NCI-H2081 (cell line): Measurements from ENCODE around the gene PBX2.
"Not testable (repeated sequence)": the region's sequence is repeated elsewhere in the genome, so short reads cannot be mapped to it uniquely, and the experiment has no call there.

Experiments used
- DNase-seq, 2 experiments: peaks; one replicate each; lab custom pipeline; 2025; lab: John Stamatoyannopoulos, UW

PBX2 gene

GRCh38 chr6:32202186-32202585, 12.2 kb upstream of the PBX2 start:
- no peak for DNase-seq

- DNase-seq = no peak
Observed at GRCh38 chr6:32200711-32201475, 10.9 kb upstream of the PBX2 start.

- DNase-seq = no peak
Observed at GRCh38 chr6:32198866-32199265, 8.9 kb upstream of the PBX2 start.

DNA sequence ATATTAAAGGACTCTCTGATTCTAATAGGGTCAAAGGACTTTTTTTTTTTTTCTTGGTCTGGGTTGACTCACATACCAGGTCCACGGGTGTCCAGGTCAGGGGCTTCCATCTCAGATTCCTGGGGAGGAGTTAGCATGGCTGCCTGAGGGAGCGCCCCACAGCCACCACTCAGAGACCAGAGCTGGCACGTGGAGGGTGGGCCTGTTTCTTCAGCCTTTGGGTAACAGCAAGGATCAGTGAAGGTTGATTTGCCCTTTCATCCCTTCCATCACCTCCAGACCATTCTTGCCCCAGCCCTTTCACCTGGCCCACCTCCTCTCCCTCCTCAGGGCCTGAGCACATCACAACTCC, 8.3 kb upstream of the PBX2 start:
- no peak for DNase-seq

DNA sequence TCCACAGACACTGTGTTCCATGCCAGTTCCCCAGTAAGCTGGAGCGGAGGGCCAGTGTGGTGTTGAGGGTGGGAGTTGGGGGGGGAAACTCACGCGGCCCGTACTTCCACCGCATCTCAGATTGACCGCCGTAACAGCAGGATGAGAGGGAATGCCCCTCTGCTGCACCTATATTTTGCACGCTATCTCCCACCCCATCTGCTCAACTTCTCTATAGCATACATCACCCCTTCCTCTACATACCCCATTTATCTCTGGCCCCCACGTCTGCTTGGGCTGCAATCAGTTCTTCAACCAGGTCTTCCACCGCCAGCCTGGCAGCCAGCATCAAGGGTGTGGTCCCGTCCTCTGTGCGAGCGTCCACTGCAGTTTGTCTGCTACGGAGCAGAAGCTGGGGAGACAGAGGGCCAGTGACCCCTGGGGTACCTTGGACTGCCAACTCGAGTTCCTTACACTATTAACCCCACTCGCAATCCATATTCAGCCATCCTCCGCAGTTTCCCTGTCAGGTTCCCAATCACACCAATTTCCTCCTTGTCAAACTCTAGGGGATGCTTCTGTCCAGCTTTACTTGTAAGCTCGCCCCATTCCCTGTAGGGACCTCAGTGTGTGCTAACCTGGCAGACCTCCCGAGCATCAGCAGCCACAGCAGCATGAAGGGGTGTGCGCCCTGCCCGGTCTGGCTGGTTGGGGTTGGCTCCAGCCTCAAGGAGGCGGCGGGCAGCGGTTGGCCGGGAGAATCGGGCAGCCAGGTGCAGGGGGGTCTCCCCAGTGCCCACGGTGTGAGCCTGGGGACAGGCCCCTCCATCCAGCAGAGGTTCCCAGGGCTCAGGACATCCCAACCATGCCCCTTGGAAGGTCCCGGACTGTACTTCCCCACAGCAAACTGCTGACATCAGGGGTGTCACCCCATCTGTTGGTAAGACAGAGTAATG, 6.9 kb upstream of the PBX2 start:
- no peak for DNase-seq

GRCh38 chr6:32195902-32196681, 6.1 kb upstream of the PBX2 start:
- DNase-seq = peak; percentile 79 to 81

GRCh38 chr6:32195652-32195901, 5.6 kb upstream of the PBX2 start:
- peak; percentile 99 for DNase-seq

DNA sequence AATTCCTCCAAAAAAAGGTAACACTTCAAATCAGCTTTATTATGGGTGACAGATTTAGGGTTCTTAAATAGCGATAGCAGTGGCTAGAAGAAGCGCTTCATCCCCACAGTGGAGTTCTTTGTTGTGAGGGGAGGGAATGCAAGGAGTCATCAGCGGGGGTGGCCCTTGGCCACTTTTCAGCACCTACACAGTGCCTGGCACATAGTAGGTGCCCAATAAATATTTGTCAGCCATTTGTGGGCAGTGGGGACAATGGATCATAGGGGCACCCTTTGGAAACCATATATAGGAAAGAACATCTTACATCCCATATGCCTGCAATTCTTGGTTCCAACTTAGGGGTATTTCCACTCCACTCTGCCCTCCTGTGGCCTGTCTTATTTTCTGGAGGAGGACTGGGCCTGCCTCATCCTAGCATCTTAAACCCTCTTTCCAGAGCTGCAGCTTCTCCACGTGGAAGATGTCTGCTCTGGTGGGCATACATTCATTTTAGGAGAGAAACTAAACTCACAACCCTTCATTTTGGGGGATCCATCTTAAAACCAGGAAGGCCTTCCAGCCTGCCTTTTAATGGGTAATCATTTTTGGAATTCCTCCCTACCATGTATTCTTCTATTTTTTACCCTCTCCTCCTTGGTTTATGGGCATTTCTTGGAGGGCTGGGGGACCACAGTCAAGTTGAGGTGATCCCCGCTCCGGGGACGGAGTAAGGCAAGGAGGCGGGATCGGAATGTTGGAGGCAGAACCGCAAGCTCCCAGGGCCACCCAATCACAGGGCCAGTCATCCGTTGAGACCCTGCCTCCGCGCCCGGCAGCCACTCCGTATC, 5.0 kb upstream of the PBX2 start:
- DNase-seq = peak in 1 of 2 experiments; percentile 35

GRCh38 chr6:32194388-32194787, 4.4 kb upstream of the PBX2 start:
- DNase-seq = no peak

DNA sequence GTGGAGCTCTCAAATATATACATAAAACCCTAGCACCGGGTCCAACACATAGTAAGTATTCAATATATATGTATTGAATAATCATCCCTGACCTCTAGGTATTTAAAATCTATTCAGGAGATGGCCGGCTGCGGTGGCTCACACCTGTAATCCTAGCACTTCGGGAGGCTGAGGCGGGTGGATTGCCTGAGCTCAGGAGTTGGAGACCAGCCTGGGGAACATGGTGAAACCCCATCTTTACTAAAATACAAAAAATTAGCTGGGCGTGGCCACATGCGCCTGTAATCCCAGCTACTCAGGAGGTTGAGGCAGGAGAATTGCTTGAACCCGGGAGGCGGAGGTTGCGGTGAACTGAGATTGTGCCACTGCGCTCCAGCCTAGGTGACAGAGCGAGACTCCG, 3.1 kb upstream of the PBX2 start:
- DNase-seq = not testable (repeated sequence)

DNA sequence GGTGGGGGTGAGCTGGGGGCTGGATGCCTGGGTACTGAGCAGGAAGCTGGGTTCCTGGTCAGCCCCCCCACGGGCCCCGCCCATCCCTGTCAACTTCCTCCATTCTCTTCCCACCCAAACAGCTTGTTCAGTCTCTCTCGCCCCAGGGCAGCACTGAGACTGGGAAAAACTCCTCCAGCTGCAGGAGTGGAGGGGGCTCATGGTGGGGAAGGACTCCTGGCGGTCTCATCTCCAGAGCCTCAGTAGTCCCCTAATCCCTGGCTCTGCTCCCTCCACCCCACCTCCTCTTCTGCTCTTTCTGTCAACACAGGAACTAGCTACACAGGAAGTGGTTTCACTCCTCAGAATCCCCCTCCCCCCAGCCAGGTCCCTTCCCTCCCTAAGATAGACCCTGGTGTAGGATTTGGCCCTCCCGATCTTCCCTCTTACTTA, 2.6 kb upstream of the PBX2 start, which contains the start of gene GPSM3:
GPSM3 (minus strand) TSS at position 36 of the 432 bp plus-strand sequence. CDS start 130 bp downstream, outside the sequence.
- DNase-seq = no peak

DNA sequence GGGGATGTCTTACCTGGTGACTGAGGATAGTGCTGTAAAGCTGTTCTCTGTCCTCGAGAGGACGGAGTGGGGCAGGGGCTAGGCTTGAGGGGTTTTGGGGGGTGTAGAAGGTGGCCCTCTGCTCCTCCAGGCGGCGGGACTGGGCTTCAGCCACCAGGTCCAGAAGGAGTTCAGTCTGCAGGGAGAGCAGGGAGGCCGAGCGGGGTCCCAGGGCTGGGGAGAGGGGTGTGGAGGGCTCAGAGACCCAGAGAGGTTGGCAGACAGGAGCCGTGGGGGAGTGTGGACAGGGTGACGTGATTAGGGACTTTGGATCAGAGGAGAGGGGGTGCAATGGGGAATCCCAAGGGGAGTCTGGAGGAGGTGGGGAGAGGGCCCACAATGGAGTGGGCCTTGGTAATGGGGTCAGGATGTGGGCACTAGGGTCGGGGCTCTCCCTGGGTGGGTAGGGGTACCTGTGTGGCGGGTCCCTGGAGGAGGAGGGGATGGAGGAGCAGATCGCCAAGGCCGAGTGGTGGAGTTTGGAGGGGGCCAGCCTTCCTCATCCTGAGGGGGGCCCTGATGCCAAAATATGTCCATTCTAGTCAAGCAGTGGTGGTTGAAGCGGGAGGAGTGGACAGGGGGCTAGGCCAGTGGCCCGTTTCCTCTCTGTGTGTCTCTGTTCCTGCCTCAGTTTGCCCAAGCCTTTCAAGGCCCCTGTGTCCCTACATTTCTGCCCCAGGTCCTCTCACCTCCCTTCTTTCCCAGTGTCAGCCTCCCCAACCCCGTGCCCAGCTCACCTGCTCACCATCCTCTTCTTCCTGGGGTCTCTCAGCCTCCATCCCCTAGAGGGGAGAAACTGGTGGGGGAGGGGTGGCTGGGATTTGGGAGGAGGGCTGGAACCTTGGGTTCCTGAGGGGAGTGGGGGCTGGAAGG, 1.9 kb upstream of the PBX2 start:
- no peak for DNase-seq

DNA sequence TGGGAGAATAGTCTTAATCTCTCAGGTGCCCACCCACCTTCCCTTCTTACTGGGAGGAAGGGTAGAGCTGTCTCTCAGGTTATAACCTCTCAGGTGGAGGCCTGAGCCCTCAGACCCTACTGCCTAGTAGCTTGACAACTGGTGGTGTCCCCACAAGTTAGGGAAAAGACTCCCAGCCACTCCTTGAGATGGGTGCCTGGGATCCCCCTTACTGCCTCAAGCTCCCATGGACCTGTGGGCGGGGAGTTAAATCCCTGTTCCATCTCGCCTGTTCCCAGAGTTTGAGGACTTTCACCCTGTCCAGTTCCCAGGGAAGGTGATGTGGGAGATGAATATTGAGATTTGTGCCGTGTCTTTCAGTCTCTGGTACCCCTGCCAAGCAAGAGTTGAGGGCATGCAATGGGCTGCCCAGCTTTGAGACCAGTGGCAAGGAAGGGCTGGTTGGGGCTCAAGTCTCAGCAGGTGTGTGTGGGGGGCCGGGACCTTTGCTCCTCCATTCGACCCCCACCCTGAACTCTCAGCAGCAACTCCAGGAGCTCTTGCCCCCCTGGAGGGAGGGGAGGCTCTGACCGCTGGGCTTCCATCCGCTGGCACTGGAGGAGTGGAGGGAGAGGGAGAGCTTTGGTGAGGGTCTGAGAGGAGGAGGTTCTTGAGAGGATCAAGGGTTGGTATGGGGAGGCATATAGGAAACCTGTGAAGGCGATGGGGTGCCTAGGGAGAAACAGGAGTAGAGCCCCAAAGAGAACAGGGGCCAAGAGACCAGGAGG, 1.1 kb upstream of the PBX2 start:
- DNase-seq = no peak

DNA sequence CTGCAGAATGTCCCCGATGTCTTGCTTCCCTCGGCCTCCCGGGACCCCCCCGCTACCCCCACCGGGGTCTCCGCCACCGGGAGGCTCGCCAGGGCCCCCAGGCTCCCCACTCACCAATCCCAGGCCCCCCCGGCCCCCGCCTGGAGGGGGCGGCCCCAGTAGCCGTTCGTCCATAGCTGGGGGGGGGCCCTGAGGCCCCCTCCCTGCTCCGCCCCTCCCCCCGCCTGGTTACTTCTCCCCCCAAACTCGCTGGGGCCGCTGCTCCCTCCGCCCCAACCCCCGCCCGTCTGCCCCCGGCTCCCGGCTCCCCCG, 304 bp downstream of the PBX2 start:
- DNase-seq = no peak

DNA sequence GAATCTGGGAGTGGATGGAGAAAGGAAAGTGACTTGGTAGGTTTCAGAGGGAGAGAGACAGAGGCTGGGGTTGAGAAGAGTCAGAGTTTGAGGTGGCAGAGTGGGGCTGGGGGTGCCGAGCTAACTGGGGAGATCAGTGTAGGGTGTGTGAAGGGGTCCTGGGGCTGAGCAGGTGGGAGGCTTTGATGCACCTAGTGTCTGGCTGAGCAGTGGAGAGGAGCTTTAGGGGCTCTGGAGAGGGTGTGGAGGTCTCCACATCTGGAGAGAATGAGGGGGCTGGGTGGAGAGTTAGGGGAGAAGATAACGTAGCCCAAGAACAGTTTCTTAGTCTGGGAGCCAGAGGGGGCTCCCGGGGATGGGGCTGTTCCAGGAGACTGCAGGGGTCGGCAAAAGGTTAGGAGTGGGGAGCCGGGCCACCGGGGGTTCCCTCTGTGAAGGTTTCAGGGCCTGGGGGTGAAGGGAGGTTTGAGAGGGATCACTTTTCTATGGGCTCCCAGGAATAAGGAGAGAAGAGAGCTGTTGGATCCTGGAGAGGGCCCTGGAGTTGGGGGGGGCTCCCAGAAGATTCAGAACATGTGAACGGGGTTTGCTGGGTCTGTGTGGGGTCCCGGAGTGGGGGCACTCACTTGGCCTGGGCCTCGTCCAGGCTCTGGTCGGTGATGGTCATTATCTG, 797 bp downstream of the PBX2 start:
- DNase-seq = no peak

- no peak for DNase-seq
Observed at GRCh38 chr6:32188381-32189068, 1.5 kb downstream of the PBX2 start.

DNA sequence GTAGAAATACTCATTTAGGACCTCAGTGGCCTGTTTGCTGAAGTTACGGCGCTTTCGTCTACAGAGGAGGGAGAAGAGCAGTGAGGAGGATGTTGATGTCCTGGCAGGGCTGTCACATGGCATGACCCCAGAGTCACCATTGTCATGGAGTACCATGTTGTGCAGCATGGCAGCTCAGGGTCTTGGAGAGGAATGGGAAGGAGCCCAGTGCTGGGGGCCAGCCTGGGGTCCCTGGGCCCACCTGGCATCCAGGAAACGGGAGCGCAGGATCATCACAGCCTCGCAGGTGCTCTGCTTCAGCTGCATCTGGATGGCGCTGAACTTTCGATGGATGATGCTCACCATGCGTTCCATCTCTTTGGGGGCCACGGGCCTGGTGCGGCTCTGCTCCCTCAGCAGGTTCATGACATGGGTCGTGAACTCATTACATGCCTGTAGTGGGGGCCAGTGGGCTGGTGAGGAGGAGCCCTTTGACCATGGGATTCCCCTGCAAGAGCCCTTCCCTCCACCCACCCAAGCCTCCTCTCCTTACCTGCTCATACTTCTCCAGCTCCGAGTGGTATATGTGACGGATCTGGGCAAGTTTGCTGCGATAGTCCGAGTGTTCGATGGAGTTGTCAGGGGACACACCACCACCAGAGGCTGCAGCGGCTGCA, 2.1 kb downstream of the PBX2 start:
- DNase-seq = not testable (repeated sequence)

DNA sequence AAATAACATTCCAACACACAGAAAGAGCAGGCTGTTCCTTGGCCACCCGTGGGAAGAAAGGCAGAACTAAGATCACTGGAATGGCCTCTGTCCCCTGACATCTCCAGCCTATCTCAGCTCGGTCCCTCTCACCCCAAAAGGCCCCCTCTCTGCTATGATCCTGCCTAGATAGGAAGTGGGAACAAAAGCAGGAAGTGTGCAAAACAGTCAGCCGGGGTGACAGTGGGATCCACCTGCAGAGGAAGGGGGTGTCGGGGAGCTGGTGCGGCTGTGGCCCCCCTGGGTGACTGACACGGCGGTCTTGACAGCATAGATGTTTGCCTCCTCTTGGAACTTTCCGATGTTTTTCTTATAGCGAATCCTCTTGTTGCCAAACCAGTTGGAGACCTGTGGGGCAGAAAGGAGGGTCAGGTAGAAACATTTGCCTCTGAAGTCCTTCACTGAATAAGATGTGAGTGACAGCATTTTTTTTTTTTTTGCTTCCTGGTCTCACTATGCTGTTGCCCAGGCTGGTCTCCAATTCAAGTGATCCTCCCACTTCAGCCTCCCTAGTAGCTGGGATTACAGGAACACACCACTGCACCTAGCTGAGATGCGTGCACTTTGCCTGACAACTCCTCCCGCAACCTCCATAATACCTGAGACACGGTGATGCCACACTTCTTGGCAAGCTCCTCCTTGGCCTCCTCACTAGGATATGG, 2.8 kb downstream of the PBX2 start:
- no peak for DNase-seq
